HL-60 (cell line): ENCODE measurements around the gene TACR2.

Experiments used
- DNase-seq, 2 experiments: peaks; one replicate each; pipeline ENCODE4 v3.0.0-alpha.2; 2010 to 2020; ENCODE audit warnings: low read depth in 1 of 2, low spot score in 1 of 2
- H3K27ac ChIP-seq: fragments of 250-450 bp; sonication (Bioruptor Pico); replicated peaks from 2 replicates; pipeline ENCODE4 v1.5.1; 2020; ENCODE audit warnings: mild to moderate bottlenecking, moderate library complexity
- H3K27me3 ChIP-seq: fragments of 250-450 bp; sonication (Bioruptor Pico); 2 replicates; pipeline ENCODE4 v1.5.1; 2021; ENCODE audit warnings: mild to moderate bottlenecking, moderate library complexity; ENCODE audit not compliant: insufficient read depth, poor library complexity, severe bottlenecking
- H3K4me3 ChIP-seq: replicated peaks from 2 replicates; pipeline ENCODE4 v1.5.1; 2011; ENCODE audit warnings: mild to moderate bottlenecking, control low read depth, low read length; ENCODE audit not compliant: insufficient read depth
- CTCF ChIP-seq: IDR thresholded peaks from one replicate; pipeline ENCODE4 v1.5.1; 2011; ENCODE audit warnings: low read length, control low read depth, inconsistent platforms; ENCODE audit not compliant: insufficient read depth
- GABPA ChIP-seq: IDR thresholded peaks from 2 replicates; pipeline ENCODE4 v1.6.1; 2012; ENCODE audit warnings: low read depth
- POLR2AphosphoS5 ChIP-seq: IDR thresholded peaks from 2 replicates; pipeline ENCODE4 v1.6.1; 2012; ENCODE audit warnings: low read depth
- REST ChIP-seq: IDR thresholded peaks from 2 replicates; pipeline ENCODE4 v1.6.1; 2012; ENCODE audit warnings: low read depth; ENCODE audit not compliant: insufficient replicate concordance
- SPI1 ChIP-seq: IDR thresholded peaks from 2 replicates; pipeline ENCODE4 v1.6.1; 2012; ENCODE audit warnings: low read depth, mild to moderate bottlenecking, borderline replicate concordance

The TACR2 gene

GRCh38 chr10:69445041-69445440, 28.3 kb upstream of the TACR2 start:
- no peak for TF ChIP-seq GABPA
- Histone ChIP-seq H3K27ac (no peak overlapping the region), H3K4me3 (no peak overlapping the region), H3K27me3 (no peaks in the 10 kb centered on the region)
- DNase-seq, result no peak

GRCh38 chr10:69443354-69443753, 26.6 kb upstream of the TACR2 start:
- Histone ChIP-seq H3K27ac (no peak overlapping the region), H3K27me3 (no peaks in the 10 kb centered on the region)
- TF ChIP-seq POLR2AphosphoS5, result no peak
- TF ChIP-seq REST, result no peak
- no peak for TF ChIP-seq CTCF
- no peak for TF ChIP-seq SPI1
- TF ChIP-seq GABPA, result no peak

GRCh38 chr10:69439813-69440506, 23.2 kb upstream of the TACR2 start:
- H3K27me3 ChIP-seq, result no peaks in the 10 kb centered on the region
- H3K4me3 ChIP-seq, result no peak overlapping the region
- no peak for TF ChIP-seq GABPA
- no peak for TF ChIP-seq POLR2AphosphoS5
- TF ChIP-seq REST, result no peak
- TF ChIP-seq SPI1, result no peak
- TF ChIP-seq CTCF, result no peak
- no peak overlapping the region; the same call in 1 of the 2 replicates for H3K27ac ChIP-seq
- DNase-seq, result peak; percentile 89

More at GRCh38 chr10:69443354-69443753, 26.6 kb upstream of the TACR2 start:
- no peak for DNase-seq
- no peak overlapping the region for H3K4me3 ChIP-seq

GRCh38 chr10:69439350-69439739, 22.6 kb upstream of the TACR2 start:
- Histone ChIP-seq H3K27me3 (no peaks in the 10 kb centered on the region), H3K4me3 (no peak overlapping the region), H3K27ac (peak overlapping the region; percentile 17; the same call in 1 of the 2 replicates)
- TF ChIP-seq CTCF (no peak), POLR2AphosphoS5 (no peak)
- no peak for DNase-seq
